ENCODE data around the gene ASMTL.
A peak's percentile ranks its signal among the peaks of the same experiment; 100 is the strongest.

The ASMTL gene

DNA sequence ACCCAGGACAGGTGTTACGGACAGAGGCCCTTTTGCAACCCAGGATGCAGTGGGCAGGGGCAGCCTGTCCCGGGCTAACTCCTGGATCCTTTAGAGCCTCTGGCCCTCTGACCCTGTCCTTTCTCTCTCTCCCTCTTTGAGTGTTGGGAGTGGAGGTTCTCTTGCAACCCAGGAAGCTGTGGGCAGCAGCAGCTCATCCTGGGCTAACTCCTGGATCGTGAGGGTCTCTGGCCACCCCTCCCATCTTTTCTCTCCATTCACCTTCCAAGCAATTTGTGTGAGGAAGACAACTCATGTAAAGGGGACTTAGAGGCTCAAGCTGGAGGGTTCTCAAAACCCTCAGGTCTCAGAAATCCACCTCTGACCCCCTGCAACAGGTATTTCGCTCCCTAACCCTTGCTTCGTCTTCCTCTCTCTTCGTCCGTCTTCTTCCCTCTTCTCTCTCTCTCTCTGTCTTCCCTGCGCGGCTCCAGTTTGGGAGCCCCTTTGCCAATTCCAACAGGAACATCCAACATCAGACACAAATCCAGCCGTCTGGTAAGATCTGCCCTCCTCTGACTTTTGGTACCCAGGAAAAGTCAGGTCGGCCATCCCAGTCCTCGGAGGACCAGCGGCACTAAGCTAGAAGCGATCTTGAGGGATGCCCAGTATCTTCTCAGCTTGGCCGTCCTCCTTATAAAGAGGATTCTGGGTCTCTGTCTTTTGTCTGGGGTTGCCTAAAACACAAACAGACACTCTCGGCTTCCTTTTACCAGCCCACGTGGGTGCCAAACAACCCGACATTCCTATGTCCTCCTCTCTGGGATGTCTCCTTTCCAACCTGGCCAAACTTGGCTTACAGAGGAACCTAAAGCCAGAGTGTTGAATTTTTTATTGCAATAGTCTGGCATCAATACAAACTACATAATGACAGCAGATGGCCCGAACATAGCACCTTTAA, 7.9 kb downstream of the ASMTL start:
- H3K9me3 ChIP-seq = no peaks in the 10 kb centered on the region
- peak in 1 of 2 donors; percentile 31 for DNase-seq
- H3K27ac ChIP-seq = no peak overlapping the region
- no peak for TF ChIP-seq CTCF (IDR thresholded peaks at IDR 0.05)
- H3K4me3 ChIP-seq = no peak overlapping the region
- intact Hi-C loops (cut with DNase I; ENCODE audit: low total_unique reads) = no loop called here
- H3K36me3 ChIP-seq = peaks cover 13 to 23% (median 15%) of the 10 kb centered on the region in 3 donors
- H3K4me1 ChIP-seq = no peaks in the 10 kb centered on the region
- H3K27me3 ChIP-seq = no peaks in the 10 kb centered on the region

DNA sequence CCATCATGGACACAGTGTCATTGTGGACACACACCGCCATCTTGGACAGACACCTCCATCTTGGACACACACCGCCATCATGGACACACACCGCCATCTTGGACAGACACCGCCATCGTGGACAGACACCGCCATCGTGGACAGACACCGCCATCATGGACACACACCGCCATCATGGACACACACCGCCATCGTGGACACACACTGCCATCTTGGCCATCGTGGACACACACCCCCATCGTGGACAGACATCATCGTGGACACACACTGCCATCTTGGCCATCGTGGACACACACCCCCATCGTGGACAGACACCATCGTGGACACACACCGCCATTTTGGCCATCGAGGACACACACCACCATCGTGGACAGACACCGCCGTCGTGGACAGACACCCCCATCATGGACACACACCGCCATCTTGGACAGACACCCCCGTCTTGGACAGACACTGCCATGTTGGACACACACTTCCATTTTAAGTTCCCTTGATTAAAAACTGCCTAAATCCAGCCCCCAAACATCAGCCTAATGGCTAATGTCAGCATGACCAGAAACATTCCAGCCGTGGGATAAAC, 9.1 kb downstream of the ASMTL start:
- no peak for TF ChIP-seq CTCF (IDR thresholded peaks at IDR 0.05)
- no peak overlapping the region for H3K27ac ChIP-seq
- peak in 1 of 2 donors; percentile 48 for DNase-seq
- no peaks in the 10 kb centered on the region for H3K4me1 ChIP-seq
- no peak overlapping the region for H3K4me3 ChIP-seq
- intact Hi-C loops (cut with DNase I; ENCODE audit: low total_unique reads) = no loop called here
- H3K9me3 ChIP-seq = no peaks in the 10 kb centered on the region
- H3K36me3 ChIP-seq = peaks cover 14 to 36% (median 26%) of the 10 kb centered on the region in 3 donors
- no peaks in the 10 kb centered on the region for H3K27me3 ChIP-seq

DNA sequence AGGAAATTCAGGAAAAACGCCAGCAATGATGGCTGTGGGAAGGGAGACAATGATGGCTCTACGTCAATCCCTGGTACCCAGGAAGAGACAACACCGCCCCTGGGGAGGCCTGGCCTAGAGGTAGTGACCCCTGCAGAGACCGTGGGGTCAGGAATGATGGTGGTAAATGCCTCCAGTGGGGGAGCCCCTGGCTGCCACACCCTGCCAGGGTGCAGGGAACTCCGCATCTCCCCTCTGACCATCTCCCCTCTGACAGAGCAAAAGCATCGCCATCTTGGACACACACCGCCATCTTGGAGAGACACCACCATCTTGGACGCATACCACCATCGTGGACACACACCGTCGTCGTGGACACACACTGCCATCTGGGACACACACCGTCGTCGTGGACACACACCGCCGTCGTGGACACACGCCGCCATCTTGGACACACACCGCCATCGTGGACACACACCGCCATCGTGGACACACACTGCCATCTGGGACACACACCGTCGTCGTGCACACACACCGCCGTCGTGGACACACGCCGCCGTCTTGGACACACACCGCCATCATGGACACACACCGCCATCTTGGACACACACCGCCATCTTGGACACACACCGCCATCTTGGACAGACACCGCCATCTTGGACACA, 9.9 kb downstream of the ASMTL start:
- DNase-seq = peak in 1 of 2 donors; percentile 32
- no peaks in the 10 kb centered on the region for H3K4me1 ChIP-seq
- no peaks in the 10 kb centered on the region for H3K27me3 ChIP-seq
- H3K27ac ChIP-seq = no peak overlapping the region
- intact Hi-C loops (cut with DNase I; ENCODE audit: low total_unique reads) = no loop called here
- no peaks in the 10 kb centered on the region for H3K9me3 ChIP-seq
- peaks cover 14 to 41% (median 34%) of the 10 kb centered on the region in 3 donors for H3K36me3 ChIP-seq
- no peak for TF ChIP-seq CTCF (IDR thresholded peaks at IDR 0.05)
- no peak overlapping the region for H3K4me3 ChIP-seq

GRCh38 chrX:1442016-1442665, 10.6 kb downstream of the ASMTL start:
- Histone ChIP-seq H3K36me3 (peaks cover 21 to 48% (median 41%) of the 10 kb centered on the region in 3 donors), H3K4me3 (no peak overlapping the region), H3K27me3 (no peaks in the 10 kb centered on the region), H3K9me3 (no peaks in the 10 kb centered on the region), H3K4me1 (no peaks in the 10 kb centered on the region), H3K27ac (no peak overlapping the region)
- intact Hi-C loops (cut with DNase I; ENCODE audit: low total_unique reads) = no loop called here
- no peak for TF ChIP-seq CTCF (IDR thresholded peaks at IDR 0.05)
- peak in 1 of 2 donors; percentile 28 for DNase-seq

GRCh38 chrX:1440506-1440905, 12.2 kb downstream of the ASMTL start:
- no peak overlapping the region for H3K4me3 ChIP-seq
- peak in 1 of 2 donors; percentile 19 for DNase-seq
- no peaks in the 10 kb centered on the region for H3K4me1 ChIP-seq
- no peaks in the 10 kb centered on the region for H3K9me3 ChIP-seq
- no peak for TF ChIP-seq CTCF (IDR thresholded peaks at IDR 0.05)
- peaks cover 29 to 63% (median 56%) of the 10 kb centered on the region in 3 donors for H3K36me3 ChIP-seq
- intact Hi-C loops (cut with DNase I; ENCODE audit: low total_unique reads) = no loop called here
- no peaks in the 10 kb centered on the region for H3K27me3 ChIP-seq
- H3K27ac ChIP-seq = no peak overlapping the region

All from tibial artery (tissue), 4 donors.